Ovary (tissue), 9 donors: ENCODE results near the gene KDM2B. TPM values are rescaled to one million over a fixed set of nuclear protein-coding genes. Genes with fewer than 3 reads are reported as not detected.

Experiments
- DNase-seq, 5 donors: peaks; one replicate each; pipeline ENCODE4 v3.0.0-alpha.2; 2019 to 2020
- H3K27ac ChIP-seq, 2 donors: fragments of 200-600 bp; one replicate each; pipeline versions ENCODE4 v1.5.1 to v1.8.0; 2019 to 2022
- H3K27me3 ChIP-seq: fragments of 200-600 bp; one replicate; pipeline ENCODE4 v1.8.0; 2022
- H3K36me3 ChIP-seq: fragments of 200-600 bp; sonication (generic); one replicate; pipeline ENCODE4 v1.5.1; 2019
- H3K4me1 ChIP-seq: one replicate; pipeline ENCODE4 v1.8.1; 2013; ENCODE audit warnings: mild to moderate bottlenecking, moderate library complexity; ENCODE audit not compliant: insufficient read depth
- H3K4me3 ChIP-seq: fragments of 200-600 bp; sonication (generic); one replicate; pipeline ENCODE4 v1.5.1; 2017
- H3K9me3 ChIP-seq, 2 donors: fragments of 200-600 bp in 1 of 2; sonication (generic) in 1 of 2; one replicate each; pipeline versions ENCODE4 v1.5.1 to v1.8.1; 2013 to 2019; ENCODE audit warnings: mild to moderate bottlenecking in 1 of 2, moderate library complexity in 1 of 2
- EP300 ChIP-seq: sonication (generic); formaldehyde crosslinking; IDR thresholded peaks from one replicate; pipeline ENCODE4 v1.6.1; 2017; ENCODE audit warnings: antibody characterized with exemption
- POLR2A ChIP-seq: fragments of 450-650 bp; IDR thresholded peaks from one replicate; pipeline ENCODE4 v1.6.1; 2017; ENCODE audit warnings: antibody characterized with exemption, mild to moderate bottlenecking, moderate library complexity
- WGBS, 3 donors: extraction: QIAGEN DNeasy Blood & Tissue Kit in 1 of 3; methylation state at CpG; one replicate each; pipeline versions ENCODE4 v1.1.5 to v1.1.7; 2013 to 2017; 5-methylcytosine and 5-hydroxymethylcytosine counted together
- intact Hi-C, 4 donors: fragments of 100-400 bp; cut with DNase I; formaldehyde crosslinking; loops; one replicate each; pipeline versions ENCODE4 v1.11.0 to v1.15.1; 2022 to 2023
- polyA plus RNA-seq, 2 donors: library from polyadenylated mRNA; stranded (reverse); fragments of 200-250 nt in 1 of 2; fragments of 350-450 nt in 1 of 2; fragmentation: Illumina TruSeq in 1 of 2; extraction: RNeasy Lipid Tissue Mini Kit (QIAGEN cat#74804) in 1 of 2; gene quantifications; one replicate each; pipeline ENCODE4 v1.2.3, GENCODE V29; 2013 to 2014
- total RNA-seq, 7 donors: library from RNA; depleted of rRNA in 2 of 7; stranded (reverse); fragments of >200 nt in 2 of 7; fragmentation: NEBNext Ultra II Directional in 3 of 7; extraction: Animal tissue kit (Norgen Biotek cat#: 25700) in 3 of 7; gene quantifications; one replicate each; pipeline versions ENCODE4 v1.1.0 to v1.2.4, GENCODE V29; 2016 to 2023
- TF ChIP-seq, protein P1 (sequence below), 3 donors: fragments of 450-650 bp in 2 of 3; fragments of 200-600 bp in 1 of 3; IDR thresholded peaks; one replicate each; pipeline versions ENCODE4 v1.5.1 to v1.8.0; 2016 to 2022; ENCODE audit warnings: antibody characterized with exemption in 3 of 3, mild to moderate bottlenecking in 1 of 3
- donor health status: DM: no; HTN: no; CAD: no; lungs with moderate emphysema.
- donor health status: DM: no; HTN: no; CAD: no.
- donor health status: Bipolar disorder and iron deficiency.
- donor health status: DM: yes; HTN: yes; CAD: no.
- donor health status: DM: no; HTN: no; CAD: no.
- donor health status: DM: yes; HTN: yes; CAD: no.

KDM2B gene
- total and polyA plus RNA-seq, 9 donors, result 13.2 to 33.6 (median 23.4) TPM

GRCh38 chr12:121397521-121397920 lies 183.3 kb downstream of the KDM2B start:
- TF ChIP-seq EP300 (no peak), POLR2A (no peak)
- TF ChIP-seq, protein P1, sequence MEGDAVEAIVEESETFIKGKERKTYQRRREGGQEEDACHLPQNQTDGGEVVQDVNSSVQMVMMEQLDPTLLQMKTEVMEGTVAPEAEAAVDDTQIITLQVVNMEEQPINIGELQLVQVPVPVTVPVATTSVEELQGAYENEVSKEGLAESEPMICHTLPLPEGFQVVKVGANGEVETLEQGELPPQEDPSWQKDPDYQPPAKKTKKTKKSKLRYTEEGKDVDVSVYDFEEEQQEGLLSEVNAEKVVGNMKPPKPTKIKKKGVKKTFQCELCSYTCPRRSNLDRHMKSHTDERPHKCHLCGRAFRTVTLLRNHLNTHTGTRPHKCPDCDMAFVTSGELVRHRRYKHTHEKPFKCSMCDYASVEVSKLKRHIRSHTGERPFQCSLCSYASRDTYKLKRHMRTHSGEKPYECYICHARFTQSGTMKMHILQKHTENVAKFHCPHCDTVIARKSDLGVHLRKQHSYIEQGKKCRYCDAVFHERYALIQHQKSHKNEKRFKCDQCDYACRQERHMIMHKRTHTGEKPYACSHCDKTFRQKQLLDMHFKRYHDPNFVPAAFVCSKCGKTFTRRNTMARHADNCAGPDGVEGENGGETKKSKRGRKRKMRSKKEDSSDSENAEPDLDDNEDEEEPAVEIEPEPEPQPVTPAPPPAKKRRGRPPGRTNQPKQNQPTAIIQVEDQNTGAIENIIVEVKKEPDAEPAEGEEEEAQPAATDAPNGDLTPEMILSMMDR (IDR thresholded peaks at IDR 0.05), result no peak
- DNase-seq, result no peak
- peaks cover 4% of the 10 kb centered on the region for H3K4me1 ChIP-seq
- H3K9me3 ChIP-seq, result no peaks in the 10 kb centered on the region
- H3K36me3 ChIP-seq, result no peaks in the 10 kb centered on the region
- H3K27ac ChIP-seq, result no peak overlapping the region
- no peaks in the 10 kb centered on the region for H3K27me3 ChIP-seq
- 91 to 96% (median 95%) methylated on average over 14 of the region's 14 CpGs for WGBS, 3 donors
- no peak overlapping the region for H3K4me3 ChIP-seq
- intact Hi-C loops, result no loop called here

DNA sequence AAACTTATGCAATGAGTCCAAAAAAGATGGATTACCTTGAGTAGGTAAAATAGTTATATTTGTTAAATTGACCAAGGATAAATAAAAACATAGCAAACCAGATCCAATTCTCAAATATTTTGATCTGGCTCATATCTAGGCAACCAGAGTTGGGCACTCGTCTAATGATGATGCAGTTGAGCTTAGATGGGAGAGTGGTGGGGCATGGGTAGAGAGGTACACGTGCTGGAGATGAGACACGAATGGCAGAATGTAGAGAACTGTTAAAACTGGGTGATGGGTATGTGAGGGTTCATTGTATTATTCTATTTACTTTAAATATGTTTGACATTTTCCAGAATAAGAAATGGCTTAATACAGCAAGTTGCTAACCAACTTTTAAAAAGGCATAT lies 188.5 kb downstream of the KDM2B start:
- DNase-seq, result no peak
- H3K4me3 ChIP-seq, result no peak overlapping the region
- intact Hi-C loops, result no loop called here
- no peaks in the 10 kb centered on the region for H3K36me3 ChIP-seq
- no peak overlapping the region for H3K27ac ChIP-seq
- no peaks in the 10 kb centered on the region for H3K9me3 ChIP-seq
- H3K4me1 ChIP-seq, result no peaks in the 10 kb centered on the region
- TF ChIP-seq, protein P1 (IDR thresholded peaks at IDR 0.05), result no peak
- TF ChIP-seq EP300, result no peak
- no peak for TF ChIP-seq POLR2A
- no peaks in the 10 kb centered on the region for H3K27me3 ChIP-seq
- WGBS, 3 donors, result 86 to 88% (median 86%) methylated on average over 3 of the region's 3 CpGs

GRCh38 chr12:121391619-121392324 lies 189.1 kb downstream of the KDM2B start:
- no peaks in the 10 kb centered on the region for H3K36me3 ChIP-seq
- WGBS, 3 donors, result 46 to 52% (median 49%) methylated on average over 10 of the region's 10 CpGs
- H3K4me3 ChIP-seq, result no peak overlapping the region
- no peaks in the 10 kb centered on the region for H3K4me1 ChIP-seq
- TF ChIP-seq POLR2A, result no peak
- TF ChIP-seq EP300, result no peak
- TF ChIP-seq, protein P1 (IDR thresholded peaks at IDR 0.05), result no peak
- no peak for DNase-seq
- intact Hi-C loops, result no loop called here
- no peak overlapping the region for H3K27ac ChIP-seq
- H3K27me3 ChIP-seq, result no peaks in the 10 kb centered on the region
- no peaks in the 10 kb centered on the region for H3K9me3 ChIP-seq

GRCh38 chr12:121390856-121391255 lies 190.0 kb downstream of the KDM2B start:
- H3K36me3 ChIP-seq, result no peaks in the 10 kb centered on the region
- no peak for DNase-seq
- TF ChIP-seq, protein P1 (IDR thresholded peaks at IDR 0.05), result no peak
- no peak for TF ChIP-seq POLR2A
- TF ChIP-seq EP300, result no peak
- H3K4me1 ChIP-seq, result no peaks in the 10 kb centered on the region
- H3K4me3 ChIP-seq, result no peak overlapping the region
- no peaks in the 10 kb centered on the region for H3K9me3 ChIP-seq
- intact Hi-C loops, result no loop called here
- no peaks in the 10 kb centered on the region for H3K27me3 ChIP-seq
- no peak overlapping the region for H3K27ac ChIP-seq
- WGBS, 3 donors, result 83 to 95% (median 92%) methylated on average over 2 of the region's 2 CpGs
